SKM-1 treated with dmso at 0.1 percent for 144 hours (cell line): Measurements from ENCODE around the gene PFKFB1.

ENCODE experiments used
- DNase-seq: peaks from one replicate; lab custom pipeline; 2025; ENCODE audit not compliant: unreplicated experiment; lab: John Stamatoyannopoulos, UW

PFKFB1 gene

GRCh38 chrX:54994099-54994498, at the start of gene PFKFB1:
PFKFB1 (minus strand) TSS chrX:54994188; CDS start chrX:54994007, 181 bp downstream.
- DNase-seq: no peak

GRCh38 chrX:55041514-55041913, 47.5 kb upstream of the PFKFB1 start:
- no peak for DNase-seq

- DNase-seq: no peak
These were observed 45.5 kb upstream of the PFKFB1 start for GRCh38 chrX:55039471-55039870.

- DNase-seq: no peak
These were observed 39.4 kb upstream of the PFKFB1 start for GRCh38 chrX:55033429-55033828.

- no peak for DNase-seq
These were observed 36.5 kb upstream of the PFKFB1 start, which contains the start of gene ALAS2 for GRCh38 chrX:55030271-55031205. ALAS2 (minus strand) TSS chrX:55030977; CDS start chrX:55026000, 4,977 bp downstream.

- DNase-seq: no peak
These were observed 35.3 kb upstream of the PFKFB1 start for GRCh38 chrX:55029291-55029690.

- no peak for DNase-seq
These were observed 34.6 kb upstream of the PFKFB1 start for GRCh38 chrX:55028611-55029010.

- DNase-seq: no peak
These were observed 34.1 kb upstream of the PFKFB1 start for GRCh38 chrX:55028040-55028439.

GRCh38 chrX:55026840-55027239, 32.9 kb upstream of the PFKFB1 start:
- DNase-seq: no peak

- no peak for DNase-seq
These were observed 32.2 kb upstream of the PFKFB1 start for GRCh38 chrX:55026143-55026542.

GRCh38 chrX:55014897-55015299, 20.9 kb upstream of the PFKFB1 start:
- no peak for DNase-seq

- no peak for DNase-seq
These were observed 17.3 kb upstream of the PFKFB1 start for GRCh38 chrX:55011294-55011693.

GRCh38 chrX:55008571-55009358, 14.8 kb upstream of the PFKFB1 start:
- peak; percentile 69 for DNase-seq

GRCh38 chrX:55007656-55008055, 13.7 kb upstream of the PFKFB1 start:
- DNase-seq: no peak

GRCh38 chrX:55006827-55007621, 13.0 kb upstream of the PFKFB1 start:
- DNase-seq: no peak

- no peak for DNase-seq
These were observed 11.3 kb upstream of the PFKFB1 start for GRCh38 chrX:55005256-55005655.

GRCh38 chrX:55004231-55004630, 10.2 kb upstream of the PFKFB1 start:
- no peak for DNase-seq

- peak; percentile 79 for DNase-seq
These were observed 6.0 kb upstream of the PFKFB1 start, which contains the start of gene APEX2 for GRCh38 chrX:54999717-55000598. APEX2 (plus strand) TSS chrX:55000363; CDS start chrX:55000423, 60 bp downstream.

GRCh38 chrX:54995621-54996020, 1.6 kb upstream of the PFKFB1 start:
- no peak for DNase-seq
